HepG2 (cell line): Measurements from ENCODE around the gene NUPR2. TPM values are rescaled to one million over a fixed set of nuclear protein-coding genes. Genes with fewer than 3 reads are reported as not detected.

Source experiments
- CAMTA2 ChIP-seq: sonication (generic); formaldehyde crosslinking; IDR thresholded peaks from 2 replicates; pipeline ENCODE4 v1.4.0; 2020; ENCODE audit warnings: mild to moderate bottlenecking, missing genetic modification reagents, borderline replicate concordance
- CCAR2 ChIP-seq: fragments of 200-400 bp; formaldehyde crosslinking; optimal IDR thresholded peaks from 2 replicates; pipeline ENCODE3; 2018; ENCODE audit warnings: low read depth, mild to moderate bottlenecking, low read length, moderate library complexity
- ELF1 ChIP-seq: sonication (generic); formaldehyde crosslinking; IDR thresholded peaks from 2 replicates; pipeline ENCODE4 v1.4.0; 2020; ENCODE audit warnings: missing genetic modification reagents
- HES4 ChIP-seq: sonication (generic); formaldehyde crosslinking; IDR thresholded peaks from 2 replicates; pipeline ENCODE4 v1.9.0; 2021; ENCODE audit warnings: mild to moderate bottlenecking, missing genetic modification reagents, borderline replicate concordance
- ISL2 ChIP-seq: sonication (generic); formaldehyde crosslinking; IDR thresholded peaks from 2 replicates; pipeline ENCODE4 v1.5.0; 2020; ENCODE audit warnings: missing genetic modification reagents
- KLF9 ChIP-seq: IDR thresholded peaks from 2 replicates; pipeline ENCODE4 v1.6.1; 2016; ENCODE audit warnings: low read depth
- ONECUT2 ChIP-seq: sonication (generic); formaldehyde crosslinking; IDR thresholded peaks from 2 replicates; pipeline ENCODE4 v1.4.0; 2020; ENCODE audit warnings: missing genetic modification reagents
- RARA ChIP-seq: IDR thresholded peaks from 2 replicates; pipeline ENCODE4 v1.6.1; 2016; ENCODE audit warnings: missing genetic modification reagents, missing compliant biosample characterization
- RARG ChIP-seq: sonication (generic); formaldehyde crosslinking; IDR thresholded peaks from 2 replicates; pipeline ENCODE4 v1.4.0; 2020; ENCODE audit warnings: low read depth, mild to moderate bottlenecking, missing genetic modification reagents
- SOX5 ChIP-seq: IDR thresholded peaks from 2 replicates; pipeline ENCODE4 v1.6.1; 2016; ENCODE audit warnings: borderline replicate concordance
- SP140L ChIP-seq: sonication (generic); formaldehyde crosslinking; IDR thresholded peaks from 2 replicates; pipeline ENCODE4 v1.4.0; 2020; ENCODE audit warnings: missing genetic modification reagents, borderline replicate concordance
- WIZ ChIP-seq: sonication (generic); formaldehyde crosslinking; IDR thresholded peaks from 2 replicates; pipeline ENCODE4 v1.5.1; 2020; ENCODE audit warnings: mild to moderate bottlenecking, missing genetic modification reagents
- XBP1 ChIP-seq: sonication (generic); formaldehyde crosslinking; IDR thresholded peaks from 2 replicates; pipeline ENCODE4 v1.5.0; 2020; ENCODE audit warnings: missing genetic modification reagents
- ZBED4 ChIP-seq: sonication (generic); formaldehyde crosslinking; IDR thresholded peaks from 2 replicates; pipeline ENCODE4 v1.4.0; 2020; ENCODE audit warnings: missing genetic modification reagents, borderline replicate concordance
- ZC3H13 ChIP-seq: sonication (generic); formaldehyde crosslinking; IDR thresholded peaks from 2 replicates; pipeline ENCODE4 v1.8.1; 2023; ENCODE audit warnings: mild to moderate bottlenecking, missing genetic modification reagents, moderate library complexity
- ZFP1 ChIP-seq: IDR thresholded peaks from 2 replicates; pipeline ENCODE4 v1.6.1; 2016
- ZNF17 ChIP-seq: sonication (generic); formaldehyde crosslinking; IDR thresholded peaks from 2 replicates; pipeline ENCODE4 v1.5.0; 2020; ENCODE audit warnings: mild to moderate bottlenecking, missing genetic modification reagents
- ZNF205 ChIP-seq: IDR thresholded peaks from 2 replicates; pipeline ENCODE4 v1.6.1; 2018; ENCODE audit warnings: missing biosample characterization, missing genetic modification reagents
- ZNF207 ChIP-seq: fragments of 450-650 bp; IDR thresholded peaks from 2 replicates; pipeline ENCODE4 v1.6.1; 2016; ENCODE audit warnings: antibody characterized with exemption, borderline replicate concordance
- ZNF460 ChIP-seq: sonication (generic); formaldehyde crosslinking; IDR thresholded peaks from 2 replicates; pipeline ENCODE4 v1.5.1; 2020; ENCODE audit warnings: missing genetic modification reagents, mild to moderate bottlenecking, borderline replicate concordance
- ZNF501 ChIP-seq: sonication (generic); formaldehyde crosslinking; IDR thresholded peaks from 2 replicates; pipeline ENCODE4 v1.5.1; 2020; ENCODE audit warnings: mild to moderate bottlenecking, moderate library complexity, missing genetic modification reagents
- ZNF549 ChIP-seq: sonication (generic); formaldehyde crosslinking; IDR thresholded peaks from 2 replicates; pipeline ENCODE4 v1.5.0; 2020; ENCODE audit warnings: missing genetic modification reagents
- ZNF589 ChIP-seq: sonication (generic); formaldehyde crosslinking; conservative IDR thresholded peaks from 2 replicates; pipeline ENCODE4 v1.8.0; 2022; ENCODE audit warnings: mild to moderate bottlenecking, moderate library complexity, missing genetic modification reagents
- ZNF761 ChIP-seq: sonication (generic); formaldehyde crosslinking; conservative IDR thresholded peaks from 2 replicates; pipeline ENCODE4 v1.4.0; 2020; ENCODE audit warnings: mild to moderate bottlenecking, missing genetic modification reagents
- ZNF816 ChIP-seq: sonication (generic); formaldehyde crosslinking; IDR thresholded peaks from 2 replicates; pipeline ENCODE4 v1.8.0; 2022; ENCODE audit warnings: missing genetic modification reagents, mild to moderate bottlenecking, borderline replicate concordance
- polyA plus RNA-seq, 8 experiments: library from polyadenylated mRNA; depleted of rRNA in 3 of 8; stranded (reverse) in 7 of 8; unstranded in 1 of 8; fragments of >200 nt; fragmentation: Illumina TruSeq in 4 of 8; extraction: Trizol in 4 of 8; gene quantifications; 2 replicates each; pipeline versions ENCODE4 v1.2.1 to v1.2.3, GENCODE V29; 2011 to 2016; ENCODE audit warnings: low read depth in 4 of 8, missing spikeins in 1 of 8, mixed read lengths in 1 of 8; ENCODE audit not compliant: insufficient read depth in 1 of 8
- total RNA-seq, 5 experiments: library from RNA; depleted of rRNA; stranded (reverse); fragments of >200 nt; fragmentation: Illumina TruSeq; extraction: Trizol; gene quantifications; 2 replicates each; pipeline ENCODE4 v1.2.3, GENCODE V29; 2016; ENCODE audit warnings: low read depth in 1 of 5
- TF ChIP-seq, protein P1 (sequence below): IDR thresholded peaks from 2 replicates; pipeline ENCODE4 v1.6.1; 2016; ENCODE audit warnings: missing compliant biosample characterization, missing genetic modification reagents, borderline replicate concordance
- TF ChIP-seq, protein P2 (sequence below): IDR thresholded peaks from 2 replicates; pipeline ENCODE4 v1.6.1; 2016; ENCODE audit warnings: mild to moderate bottlenecking, missing biosample characterization, missing genetic modification reagents
- TF ChIP-seq, protein P3 (sequence below): sonication (generic); formaldehyde crosslinking; IDR thresholded peaks from 2 replicates; pipeline ENCODE4 v1.5.1; 2020; ENCODE audit warnings: missing genetic modification reagents, mild to moderate bottlenecking, borderline replicate concordance

NUPR2 gene
- total and polyA plus RNA-seq, 2 of the 13 experiments (the other 11 are each of a cell fraction or from before 2014, with no cell fraction given): not detected

DNA sequence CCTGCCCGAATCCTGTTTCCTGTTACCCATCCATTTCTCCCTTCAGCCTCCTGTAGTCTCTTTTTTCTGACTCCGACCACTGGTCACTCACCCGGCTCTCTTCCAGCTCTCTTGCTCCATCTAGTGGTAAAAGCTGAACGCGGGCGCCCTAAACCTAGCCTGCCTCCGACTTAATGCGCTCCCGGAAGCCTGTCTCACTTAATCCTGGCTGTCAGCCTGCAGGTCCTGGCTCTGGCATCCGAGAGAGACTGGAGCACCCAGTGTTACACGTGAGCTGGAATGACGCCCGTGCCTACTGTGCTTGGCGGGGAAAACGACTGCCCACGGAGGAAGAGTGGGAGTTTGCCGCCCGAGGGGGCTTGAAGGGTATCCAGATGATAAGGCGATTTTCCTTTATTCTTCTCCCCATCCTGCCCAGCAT is 41.8 kb downstream of the NUPR2 start (continued):
- TF ChIP-seq ZBED4 (CRISPR knock-in tag) (no peak), ZNF17 (CRISPR knock-in tag) (no peak), WIZ (no peak), ZFP1 (CRISPR knock-in tag) (no peak), ZNF816 (no peak), ZNF207 (no peak), ZNF589 (CRISPR knock-in tag) (no peak), ELF1 (peak; percentile 40; the same call in 1 of the 2 replicates), ZNF460 (no peak; the same call in 1 of the 2 replicates), CCAR2 (no peak), SP140L (CRISPR knock-in tag) (no peak), KLF9 (CRISPR knock-in tag) (no peak), ZNF549 (CRISPR knock-in tag) (no peak), HES4 (CRISPR knock-in tag) (no peak), ZNF761 (CRISPR knock-in tag) (no peak), ZNF205 (CRISPR knock-in tag) (no peak), SOX5 (no peak; the same call in 1 of the 2 replicates), ZNF501 (peak; percentile 38; the same call in 1 of the 2 replicates), CAMTA2 (no peak), RARA (CRISPR knock-in tag) (peak; percentile 9; the same call in 1 of the 2 replicates), RARG (CRISPR knock-in tag) (no peak), ZC3H13 (CRISPR knock-in tag) (no peak), XBP1 (CRISPR knock-in tag) (no peak), ONECUT2 (CRISPR knock-in tag) (no peak), ISL2 (CRISPR knock-in tag) (0 out of 2 replicates have a peak, but pooled peaks have one; percentile 16)
- TF ChIP-seq, protein P1, sequence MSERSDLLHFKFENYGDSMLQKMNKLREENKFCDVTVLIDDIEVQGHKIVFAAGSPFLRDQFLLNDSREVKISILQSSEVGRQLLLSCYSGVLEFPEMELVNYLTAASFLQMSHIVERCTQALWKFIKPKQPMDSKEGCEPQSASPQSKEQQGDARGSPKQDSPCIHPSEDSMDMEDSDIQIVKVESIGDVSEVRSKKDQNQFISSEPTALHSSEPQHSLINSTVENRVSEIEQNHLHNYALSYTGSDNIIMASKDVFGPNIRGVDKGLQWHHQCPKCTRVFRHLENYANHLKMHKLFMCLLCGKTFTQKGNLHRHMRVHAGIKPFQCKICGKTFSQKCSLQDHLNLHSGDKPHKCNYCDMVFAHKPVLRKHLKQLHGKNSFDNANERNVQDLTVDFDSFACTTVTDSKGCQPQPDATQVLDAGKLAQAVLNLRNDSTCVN (CRISPR knock-in tag): no peak
- TF ChIP-seq, protein P2, sequence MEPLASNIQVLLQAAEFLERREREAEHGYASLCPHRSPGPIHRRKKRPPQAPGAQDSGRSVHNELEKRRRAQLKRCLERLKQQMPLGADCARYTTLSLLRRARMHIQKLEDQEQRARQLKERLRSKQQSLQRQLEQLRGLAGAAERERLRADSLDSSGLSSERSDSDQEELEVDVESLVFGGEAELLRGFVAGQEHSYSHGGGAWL (CRISPR knock-in tag): no peak
- TF ChIP-seq, protein P3, sequence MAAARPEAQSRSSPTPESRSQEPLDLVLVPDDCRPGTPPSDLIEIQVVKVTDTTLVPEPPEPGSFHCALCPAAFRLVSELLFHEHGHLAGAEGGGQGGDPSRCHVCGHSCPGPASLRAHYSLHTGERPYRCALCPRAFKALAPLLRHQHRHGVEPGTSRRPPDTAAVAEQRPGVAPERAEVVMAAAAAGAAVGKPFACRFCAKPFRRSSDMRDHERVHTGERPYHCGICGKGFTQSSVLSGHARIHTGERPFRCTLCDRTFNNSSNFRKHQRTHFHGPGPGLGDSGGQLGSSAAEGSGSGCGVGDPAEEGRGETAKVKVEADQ (CRISPR knock-in tag): no peak
